Measurements from ENCODE around the gene AQP7.

- TF ChIP-seq CTCF (IDR thresholded peaks at IDR 0.05) (no peak), POLR2A (IDR thresholded peaks at IDR 0.05) (no peak)
These were observed 28.2 kb downstream of the AQP7 start for GRCh38 chr9:33374190-33374589.

Data from esophagus squamous epithelium (tissue), 4 donors.